Activated naive CD8-positive, alpha-beta T cell treated with anti-CD3 and anti-CD28 coated beads, Interleukin-2, amount 50 U/mL, for 24 hours (primary cell): ENCODE data around the gene BCORL1.
A peak's percentile ranks its signal among the peaks of the same experiment; 100 is the strongest.

Experiments used
- ATAC-seq: fragments of 150-1000 bp; cut with Tn5 transposase; one replicate; pipeline ENCODE4 v1.10.0; 2021
- DNase-seq: peaks from one replicate; pipeline ENCODE4 v3.0.0; 2021
- H3K27ac Mint-ChIP-seq: one replicate; pipeline ENCODE4 v1.8.0; 2021; ENCODE audit warnings: mild to moderate bottlenecking, mixed read lengths
- H3K27me3 Mint-ChIP-seq: one replicate; pipeline ENCODE4 v1.8.0; 2021; ENCODE audit warnings: mixed read lengths
- H3K36me3 Mint-ChIP-seq: one replicate; pipeline ENCODE4 v1.8.0; 2021; ENCODE audit warnings: low read depth, mixed read lengths
- H3K4me1 Mint-ChIP-seq: one replicate; pipeline ENCODE4 v1.8.0; 2021; ENCODE audit warnings: mixed read lengths
- H3K4me3 Mint-ChIP-seq: one replicate; pipeline ENCODE4 v1.8.0; 2021; ENCODE audit warnings: mild to moderate bottlenecking, moderate library complexity, mixed read lengths
- H3K9me3 Mint-ChIP-seq: one replicate; pipeline ENCODE4 v1.8.0; 2021; ENCODE audit warnings: mixed read lengths

The BCORL1 gene

DNA sequence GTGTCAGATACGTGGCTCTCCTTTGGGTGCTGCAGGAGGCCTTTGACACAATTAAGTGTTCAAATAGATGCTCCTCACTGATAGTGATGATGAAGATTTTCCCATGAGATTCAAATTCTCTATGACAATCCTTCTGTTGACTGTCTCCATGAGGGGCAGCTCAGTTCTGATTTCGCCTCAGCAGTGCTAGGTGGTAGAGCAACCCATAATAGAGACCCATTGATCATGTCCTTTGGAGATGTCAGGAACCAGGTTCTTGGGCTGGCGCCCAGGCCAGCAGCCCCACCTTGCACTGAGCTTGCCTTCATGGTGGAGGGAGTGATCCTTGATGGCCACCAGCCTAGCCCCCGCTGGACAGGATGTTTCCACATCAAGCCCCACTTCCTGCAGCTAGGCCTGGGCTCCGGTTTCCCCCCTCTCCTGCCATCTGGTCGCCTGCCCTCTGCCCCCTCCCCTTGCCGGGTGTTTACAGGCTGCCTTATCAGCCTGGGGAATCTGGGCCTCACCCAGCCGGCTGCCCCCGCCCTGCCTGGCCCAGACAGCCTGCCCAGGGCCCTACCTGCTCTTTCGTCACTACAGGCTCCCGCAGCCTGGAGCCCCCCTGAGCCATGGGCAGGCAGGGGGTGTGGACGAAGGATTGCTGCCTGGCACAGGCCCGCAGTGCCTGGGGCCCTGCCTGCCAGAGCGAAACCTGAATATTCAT lies 115.2 kb downstream of the BCORL1 start:
- Mint-ChIP-seq H3K27ac (peak overlapping the region; percentile 14), H3K4me3 (no peak overlapping the region), H3K9me3 (no peaks in the 10 kb centered on the region), H3K36me3 (peaks cover 4% of the 10 kb centered on the region), H3K27me3 (no peaks in the 10 kb centered on the region), H3K4me1 (peaks cover 72% of the 10 kb centered on the region)
- ATAC-seq = peak; percentile 74
- DNase-seq = no peak

DNA sequence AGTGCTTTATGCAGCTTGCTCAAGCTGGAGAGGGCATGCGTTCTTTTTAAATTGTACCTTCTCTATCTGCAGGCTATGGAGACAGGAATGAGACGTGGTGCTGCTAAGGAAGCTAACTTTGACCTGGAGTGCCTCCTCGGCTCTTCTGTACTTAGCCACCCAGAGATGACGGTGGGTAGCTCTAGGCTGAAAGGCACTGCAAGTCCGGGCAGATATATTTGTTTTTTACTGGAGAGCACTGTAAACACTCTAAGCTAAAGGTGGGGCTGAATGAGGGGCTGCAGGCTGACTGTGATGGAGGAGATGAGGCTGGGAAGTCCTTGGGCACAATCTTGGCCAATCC lies 115.7 kb downstream of the BCORL1 start:
- Mint-ChIP-seq H3K27ac (peak overlapping the region; percentile 79), H3K36me3 (peaks cover 4% of the 10 kb centered on the region), H3K27me3 (no peaks in the 10 kb centered on the region), H3K4me3 (no peak overlapping the region), H3K9me3 (no peaks in the 10 kb centered on the region), H3K4me1 (peaks cover 71% of the 10 kb centered on the region)
- no peak for ATAC-seq
- no peak for DNase-seq

DNA sequence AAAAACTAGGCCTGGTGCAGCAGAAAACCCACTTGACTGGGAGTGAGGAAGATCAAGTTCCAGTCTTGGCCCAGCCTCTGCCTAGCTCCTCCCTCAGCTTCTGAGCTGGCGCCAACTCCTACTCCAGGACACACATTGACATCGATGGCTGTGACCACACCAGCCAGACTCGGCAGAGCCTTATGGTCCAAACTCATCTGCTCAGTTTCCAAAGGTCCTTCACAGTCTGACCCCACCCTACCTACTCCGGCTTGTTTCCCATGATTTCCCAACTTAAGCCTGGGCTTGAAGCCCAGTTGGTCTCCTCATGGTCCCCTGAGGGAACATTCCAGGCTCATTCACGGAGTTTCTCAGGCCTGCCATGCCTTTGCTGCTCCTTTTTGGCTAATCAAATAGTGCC lies 117.7 kb downstream of the BCORL1 start:
- Mint-ChIP-seq H3K36me3 (peaks cover 4% of the 10 kb centered on the region), H3K27ac (no peak overlapping the region), H3K4me1 (peaks cover 68% of the 10 kb centered on the region), H3K4me3 (no peak overlapping the region), H3K9me3 (no peaks in the 10 kb centered on the region), H3K27me3 (no peaks in the 10 kb centered on the region)
- DNase-seq (no peak), ATAC-seq (no peak)

DNA sequence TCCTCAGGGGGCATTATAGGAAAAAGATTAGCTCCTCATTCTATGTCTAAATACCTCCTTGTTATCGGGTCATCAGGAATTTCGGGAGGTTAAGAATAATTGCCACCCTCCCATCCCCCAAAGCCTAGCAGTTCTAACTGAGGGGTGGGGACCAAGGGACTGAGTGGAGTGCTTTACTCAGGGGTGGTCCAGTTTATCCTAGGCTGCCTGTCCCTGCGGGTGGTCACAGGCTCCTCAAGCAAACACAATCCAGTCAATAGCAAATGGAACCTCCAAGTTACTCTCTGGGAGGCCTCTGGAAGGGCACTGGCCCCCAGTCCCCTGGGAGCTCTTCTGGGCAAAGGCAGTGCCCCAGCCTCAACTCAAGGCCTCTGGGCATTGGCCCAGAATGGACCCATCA lies 121.2 kb downstream of the BCORL1 start:
- Mint-ChIP-seq H3K27me3 (no peaks in the 10 kb centered on the region), H3K9me3 (no peaks in the 10 kb centered on the region), H3K4me1 (peaks cover 60% of the 10 kb centered on the region), H3K36me3 (peaks cover 6% of the 10 kb centered on the region), H3K4me3 (no peak overlapping the region), H3K27ac (no peak overlapping the region)
- DNase-seq (no peak), ATAC-seq (no peak)

DNA sequence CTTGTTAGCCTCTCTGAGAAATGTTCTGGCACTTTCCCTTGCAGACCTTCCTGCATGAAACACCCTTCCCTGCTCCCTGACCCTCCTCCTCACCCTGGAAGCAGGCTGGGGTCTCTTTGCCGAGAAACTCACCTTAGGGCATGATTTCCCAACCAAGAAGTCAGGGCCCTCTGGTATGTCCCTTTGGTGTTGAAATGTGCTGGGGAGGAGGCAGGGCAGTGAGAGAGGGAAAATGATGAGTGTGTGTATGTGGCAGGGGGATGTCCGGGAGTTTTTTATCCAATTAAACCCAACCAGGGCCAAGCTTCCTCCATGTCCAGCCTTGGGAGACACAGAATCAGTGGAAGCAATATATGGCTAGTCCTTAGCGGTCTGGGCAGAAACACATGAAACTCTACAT lies 122.8 kb downstream of the BCORL1 start:
- ATAC-seq (no peak), DNase-seq (no peak)
- Mint-ChIP-seq H3K4me1 (peaks cover 51% of the 10 kb centered on the region), H3K36me3 (peaks cover 6% of the 10 kb centered on the region), H3K27ac (no peak overlapping the region), H3K9me3 (no peaks in the 10 kb centered on the region), H3K27me3 (no peaks in the 10 kb centered on the region), H3K4me3 (no peak overlapping the region)

DNA sequence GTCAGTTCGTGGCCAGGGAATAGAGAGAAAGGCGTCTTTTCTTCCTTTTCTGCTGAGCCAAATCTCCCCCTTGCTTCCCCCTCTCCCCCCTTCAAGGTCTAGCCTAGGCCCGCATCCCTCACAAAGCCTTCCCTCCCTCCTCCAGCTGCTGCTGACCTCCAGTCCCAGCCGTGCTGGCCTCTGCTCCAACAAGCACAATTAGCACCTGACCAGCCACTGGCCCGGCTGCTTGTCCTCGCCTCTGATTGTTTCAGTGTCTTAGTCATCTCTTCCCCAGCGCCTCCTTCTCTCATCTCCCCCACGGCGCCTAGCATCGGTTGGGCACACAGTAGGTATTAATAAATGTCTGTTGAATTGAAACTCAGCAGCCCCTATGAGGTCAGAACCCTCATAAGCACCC lies 123.6 kb downstream of the BCORL1 start:
- Mint-ChIP-seq H3K4me1 (peaks cover 43% of the 10 kb centered on the region), H3K4me3 (no peak overlapping the region), H3K27ac (no peak overlapping the region)

More for the DNA sequence above, 123.6 kb downstream of the BCORL1 start:
- DNase-seq (no peak), ATAC-seq (no peak)
- Mint-ChIP-seq H3K27me3 (no peaks in the 10 kb centered on the region), H3K36me3 (peaks cover 3% of the 10 kb centered on the region), H3K9me3 (no peaks in the 10 kb centered on the region)
